ENCODE measurements around the gene CFAP299.
A peak's percentile ranks its signal among the peaks of the same experiment; 100 is the strongest.

Gene CFAP299

DNA sequence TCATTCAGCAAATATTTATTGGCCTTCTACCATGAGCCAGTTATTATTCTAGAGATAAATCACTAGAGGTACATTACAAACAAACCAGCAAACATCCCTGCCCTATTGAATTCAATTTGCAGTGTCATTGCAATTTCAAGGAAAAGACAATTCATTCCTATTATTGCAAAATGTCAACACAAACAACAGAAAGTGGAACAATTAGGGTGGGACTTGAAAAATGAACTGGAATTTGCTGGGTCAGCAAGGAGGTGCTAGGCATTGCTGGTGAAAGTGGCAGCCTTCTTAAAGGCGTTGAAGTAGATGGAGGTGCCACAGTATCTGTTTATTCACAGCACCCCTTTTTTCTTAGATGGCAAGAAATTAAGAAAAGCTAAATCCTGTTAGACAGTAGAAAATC lies 470.9 kb downstream of the CFAP299 start:
- TF ChIP-seq, protein P1, sequence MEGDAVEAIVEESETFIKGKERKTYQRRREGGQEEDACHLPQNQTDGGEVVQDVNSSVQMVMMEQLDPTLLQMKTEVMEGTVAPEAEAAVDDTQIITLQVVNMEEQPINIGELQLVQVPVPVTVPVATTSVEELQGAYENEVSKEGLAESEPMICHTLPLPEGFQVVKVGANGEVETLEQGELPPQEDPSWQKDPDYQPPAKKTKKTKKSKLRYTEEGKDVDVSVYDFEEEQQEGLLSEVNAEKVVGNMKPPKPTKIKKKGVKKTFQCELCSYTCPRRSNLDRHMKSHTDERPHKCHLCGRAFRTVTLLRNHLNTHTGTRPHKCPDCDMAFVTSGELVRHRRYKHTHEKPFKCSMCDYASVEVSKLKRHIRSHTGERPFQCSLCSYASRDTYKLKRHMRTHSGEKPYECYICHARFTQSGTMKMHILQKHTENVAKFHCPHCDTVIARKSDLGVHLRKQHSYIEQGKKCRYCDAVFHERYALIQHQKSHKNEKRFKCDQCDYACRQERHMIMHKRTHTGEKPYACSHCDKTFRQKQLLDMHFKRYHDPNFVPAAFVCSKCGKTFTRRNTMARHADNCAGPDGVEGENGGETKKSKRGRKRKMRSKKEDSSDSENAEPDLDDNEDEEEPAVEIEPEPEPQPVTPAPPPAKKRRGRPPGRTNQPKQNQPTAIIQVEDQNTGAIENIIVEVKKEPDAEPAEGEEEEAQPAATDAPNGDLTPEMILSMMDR (IDR thresholded peaks at IDR 0.05) = no peak
- no peak for TF ChIP-seq ZFX (IDR thresholded peaks at IDR 0.05; ENCODE audit: borderline replicate concordance)
- 0 out of 2 replicates have a peak overlapping the region, but pooled peaks have one; percentile 11 for H3K27ac ChIP-seq

DNA sequence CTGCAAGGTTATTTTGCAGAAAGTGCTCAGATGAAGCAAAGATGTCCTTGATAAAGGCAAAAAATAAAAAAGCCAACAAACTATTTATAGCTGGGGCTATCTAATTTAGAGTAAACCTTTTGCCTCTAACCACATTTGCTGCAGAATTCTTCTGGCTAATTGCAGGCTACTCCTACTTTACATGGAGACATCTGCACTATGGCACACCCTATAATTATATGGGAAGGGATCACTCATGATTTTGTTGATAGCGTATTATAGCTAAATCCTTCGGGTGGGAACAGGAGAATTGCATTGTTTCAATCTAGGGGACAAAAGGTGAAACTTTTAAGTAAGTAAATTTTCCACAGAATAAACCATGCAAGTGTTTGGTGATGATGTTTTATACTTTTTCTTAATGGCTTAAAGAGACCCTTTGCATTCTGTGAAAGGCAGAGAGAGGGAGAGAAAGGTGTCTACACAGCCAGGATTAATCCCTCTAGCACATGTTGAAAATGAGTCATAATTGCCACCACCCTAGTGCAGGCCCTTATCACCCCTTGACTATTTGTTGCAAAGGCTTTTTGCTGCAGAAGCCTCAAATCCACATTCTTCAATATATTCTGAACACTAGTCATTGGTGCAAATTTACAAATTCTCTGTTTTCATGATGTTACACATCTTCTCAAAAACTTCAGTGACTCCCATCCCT lies 473.7 kb downstream of the CFAP299 start:
- no peak overlapping the region for H3K27ac ChIP-seq
- TF ChIP-seq ZFX (IDR thresholded peaks at IDR 0.05; ENCODE audit: borderline replicate concordance) = no peak
- TF ChIP-seq, protein P1 (IDR thresholded peaks at IDR 0.05) = no peak

DNA sequence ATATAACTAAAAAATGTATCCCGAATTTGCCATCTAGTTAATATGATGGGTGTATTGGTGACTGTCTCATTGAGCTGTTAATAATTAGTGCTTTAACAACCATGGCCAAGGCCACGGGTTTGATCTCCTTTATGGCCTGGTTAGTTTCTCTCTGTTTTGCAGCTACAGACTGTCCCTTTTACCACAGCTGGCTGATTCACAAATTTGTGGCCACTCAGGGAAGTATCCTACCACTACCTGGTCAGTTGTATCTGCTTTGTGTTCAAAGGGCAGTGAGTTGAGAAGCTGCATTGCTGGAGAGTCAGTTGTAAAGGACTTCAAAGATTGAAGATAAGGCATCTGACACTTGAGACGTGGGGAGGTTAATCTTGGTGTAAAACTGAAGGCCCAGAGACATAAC lies 475.9 kb downstream of the CFAP299 start:
- H3K27ac ChIP-seq = no peak overlapping the region
- no peak for TF ChIP-seq ZFX (IDR thresholded peaks at IDR 0.05; ENCODE audit: borderline replicate concordance)
- TF ChIP-seq, protein P1 (IDR thresholded peaks at IDR 0.05) = no peak

DNA sequence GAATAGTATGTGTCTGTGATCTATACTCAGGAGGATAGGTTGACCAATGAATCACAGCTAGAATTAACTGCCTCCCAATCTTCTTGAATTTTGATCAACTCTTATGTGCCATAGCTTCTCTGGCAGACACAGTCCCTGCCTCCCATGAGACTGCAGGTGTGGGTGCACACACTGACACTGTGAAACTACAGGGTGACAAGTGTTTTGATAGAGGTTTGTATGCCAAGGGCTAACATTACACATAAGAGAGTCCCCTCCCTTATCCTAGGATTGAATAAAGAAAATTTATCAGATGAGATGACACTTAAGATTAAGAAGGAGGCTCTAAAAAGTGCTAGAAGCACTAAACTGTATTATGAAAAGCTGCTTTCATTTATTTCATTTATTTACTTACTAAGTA lies 476.6 kb downstream of the CFAP299 start:
- no peak overlapping the region for H3K27ac ChIP-seq
- TF ChIP-seq, protein P1 (IDR thresholded peaks at IDR 0.05) = no peak
- TF ChIP-seq ZFX (IDR thresholded peaks at IDR 0.05; ENCODE audit: borderline replicate concordance) = no peak

DNA sequence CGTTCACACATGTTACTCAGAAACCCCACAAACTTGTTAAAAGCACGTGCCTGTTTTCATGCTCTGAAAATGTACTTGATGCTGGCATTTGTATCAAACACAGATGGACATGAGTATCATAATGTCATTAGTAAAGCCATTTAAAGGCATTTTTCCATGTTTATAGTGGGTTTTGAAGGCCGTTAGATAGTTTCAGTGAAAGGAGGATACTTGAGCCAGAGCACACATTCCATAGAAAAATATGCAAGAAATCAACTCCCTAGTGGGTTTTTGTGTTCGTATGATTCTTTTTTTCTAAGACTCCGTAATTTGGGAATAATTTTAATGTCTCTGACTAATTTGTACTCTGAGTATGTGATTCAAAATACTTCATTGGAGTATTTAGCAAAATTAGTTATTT lies 478.7 kb downstream of the CFAP299 start:
- TF ChIP-seq, protein P1 (IDR thresholded peaks at IDR 0.05) = no peak
- no peak for TF ChIP-seq ZFX (IDR thresholded peaks at IDR 0.05; ENCODE audit: borderline replicate concordance)
- H3K27ac ChIP-seq = no peak overlapping the region

DNA sequence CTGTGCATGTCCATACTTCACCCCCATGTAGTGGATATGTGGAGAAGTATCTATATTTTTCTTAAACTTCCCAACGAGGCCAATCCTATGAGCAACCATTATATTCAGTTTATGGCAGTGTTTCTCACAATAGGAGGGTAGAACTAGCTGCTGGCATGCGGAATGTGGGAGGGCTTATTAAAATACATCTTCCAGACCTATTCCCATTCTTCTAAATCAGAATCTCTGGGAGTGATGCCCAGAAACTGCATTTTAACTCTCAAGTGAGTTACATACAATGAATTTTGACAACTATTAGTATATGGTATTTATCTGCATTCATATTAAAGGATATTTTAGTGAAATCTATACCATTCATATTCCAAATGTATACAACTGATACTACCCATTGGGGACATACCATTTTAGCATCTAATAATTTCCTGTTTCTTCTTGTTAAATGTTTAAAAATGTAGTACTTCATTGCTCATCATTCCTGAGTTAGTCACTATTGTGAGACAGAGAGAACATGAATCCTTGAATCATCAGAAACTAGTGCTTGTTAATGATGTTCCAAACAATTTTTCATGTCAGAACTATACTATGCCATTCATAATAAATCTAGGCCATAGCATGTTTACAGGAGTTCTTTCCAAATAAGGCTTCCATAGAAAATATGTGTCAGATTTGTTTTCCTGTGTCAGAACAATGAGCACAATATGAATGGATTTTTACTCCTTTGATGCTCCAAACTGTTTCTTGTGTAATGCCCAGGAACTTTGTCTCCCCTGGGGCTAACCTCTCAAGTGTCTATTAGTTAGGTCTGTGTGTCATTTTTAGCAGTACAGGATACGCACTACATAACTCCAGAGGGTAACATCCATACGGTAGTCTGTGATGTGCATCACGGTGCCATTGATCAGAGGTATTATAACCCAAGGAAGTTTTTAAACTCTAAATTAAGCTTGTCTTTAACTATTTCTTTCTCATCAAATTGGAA lies 496.1 kb downstream of the CFAP299 start:
- TF ChIP-seq, protein P1 (IDR thresholded peaks at IDR 0.05) = no peak
- no peak for TF ChIP-seq ZFX (IDR thresholded peaks at IDR 0.05; ENCODE audit: borderline replicate concordance)
- H3K27ac ChIP-seq = no peak overlapping the region

DNA sequence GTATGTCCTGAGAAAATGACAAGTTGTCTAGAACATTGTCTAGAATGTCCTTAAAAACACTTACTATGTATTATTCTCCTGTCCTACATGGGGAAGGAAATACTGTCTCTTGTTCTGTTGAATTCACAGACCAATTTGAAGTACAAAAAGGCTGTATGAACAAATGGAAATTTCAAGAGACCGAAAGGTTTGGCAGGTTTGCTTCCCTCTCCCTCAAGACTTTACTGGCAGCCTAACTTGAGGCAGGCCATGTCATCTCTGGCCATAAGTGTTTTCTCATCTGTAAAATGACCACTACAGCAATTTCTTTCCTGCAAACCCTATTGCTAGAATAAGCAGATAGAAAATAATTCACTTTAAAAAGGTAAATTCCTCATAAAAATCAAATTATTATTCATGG lies 503.8 kb downstream of the CFAP299 start:
- H3K27ac ChIP-seq = no peak overlapping the region
- TF ChIP-seq ZFX (IDR thresholded peaks at IDR 0.05; ENCODE audit: borderline replicate concordance) = no peak
- TF ChIP-seq, protein P1 (IDR thresholded peaks at IDR 0.05) = no peak
